Measurements from ENCODE around the gene MMADHC. TPM values are rescaled to one million over a fixed set of nuclear protein-coding genes. Genes with fewer than 3 reads are reported as not detected.
A peak's percentile ranks its signal among the peaks of the same experiment; 100 is the strongest.

The MMADHC gene
- polyA plus RNA-seq, 2 of the 4 experiments (the other 2 are of a cell fraction) = 103 to 180 TPM

GRCh38 chr2:149597668-149598326, 10.2 kb upstream of the MMADHC start (continued):
- TF ChIP-seq NPAS2 (CRISPR knock-in tag; IDR thresholded peaks at IDR 0.05; ENCODE audit: borderline replicate concordance) = no peak

- no peak for FAIRE-seq
- peak in 1 of 2 experiments; percentile 35; a peak in 3 of 6 replicates for ATAC-seq
- no peak for DNase-seq (ENCODE audit: low read depth in 1 of 2, low spot score in 1 of 2)
- H3K9me3 ChIP-seq = peaks cover 18% of the 10 kb centered on the region
- ChIA-PET POLR2A (no interaction called here), CTCF (interaction anchor here (0.6 to 11.8 kb wide), 21 partner anchors 8 to 1651 kb away, joined by 3 to 96 read pairs (median 4); no protein-coding TSS in a partner anchor)
- H3K27ac ChIP-seq = peak overlapping the region; percentile 59 to 62
- H3K4me1 ChIP-seq = peaks cover 41% of the 10 kb centered on the region
- peak overlapping the region; percentile 77 for H3K4me2 ChIP-seq
- no peak overlapping the region for H3K4me3 ChIP-seq
- 36% methylated on average over 7 of the region's 7 CpGs for WGBS (ENCODE audit: missing lambda C conversion rate)
- no peak for TF ChIP-seq HOXA7 (CRISPR knock-in tag; IDR thresholded peaks at IDR 0.05)
- TF ChIP-seq HMGXB4 (CRISPR knock-in tag; IDR thresholded peaks at IDR 0.05; ENCODE audit: borderline replicate concordance) = no peak
- TF ChIP-seq CBX2 (IDR thresholded peaks at IDR 0.05; ENCODE audit: borderline replicate concordance, low read depth) = no peak
- no peak for TF ChIP-seq REST (IDR thresholded peaks at IDR 0.05)
- no peak for TF ChIP-seq HES2 (IDR thresholded peaks at IDR 0.05)
- no peak for TF ChIP-seq SREBF2 (IDR thresholded peaks at IDR 0.05)
- no peak for TF ChIP-seq HDAC2 (IDR thresholded peaks at IDR 0.05)
These were observed 9.6 kb upstream of the MMADHC start for GRCh38 chr2:149597050-149597667.

GRCh38 chr2:149596471-149596870, 8.9 kb upstream of the MMADHC start:
- Histone ChIP-seq H3K4me1 (peaks cover 41% of the 10 kb centered on the region), H3K4me2 (peak overlapping the region; percentile 77; the same call in 1 of the 3 replicates), H3K4me3 (no peak overlapping the region), H3K27ac (no peak overlapping the region), H3K9me3 (peaks cover 14% of the 10 kb centered on the region)
- FAIRE-seq = no peak
- POLR2A ChIA-PET = no interaction called here
- TF ChIP-seq NFE2L2 (conservative IDR thresholded peaks at IDR 0.05; ENCODE audit: low read length) = no peak
- WGBS (ENCODE audit: missing lambda C conversion rate) = 78% methylated on average over 7 of the region's 7 CpGs
- CTCF ChIA-PET = interaction anchor here (0.6 to 11.8 kb wide), 17 partner anchors 11 to 1813 kb away, joined by 3 to 96 read pairs (median 4); partner anchors contain the start of gene RIF1
- no peak for DNase-seq (ENCODE audit: low read depth in 1 of 2, low spot score in 1 of 2)
- no peak for ATAC-seq

GRCh38 chr2:149595056-149595963, 7.7 kb upstream of the MMADHC start:
- ChIA-PET CTCF (interaction anchor here (0.6 to 11.8 kb wide), 24 partner anchors 9 to 1815 kb away, joined by 3 to 96 read pairs (median 3); partner anchors contain the start of gene RIF1), POLR2A (interaction anchor here (0.6 to 1.0 kb wide), 2 partner anchors 309 to 881 kb away, joined by 3 to 5 read pairs; no protein-coding TSS in a partner anchor)
- H3K27ac ChIP-seq = peak overlapping the region; percentile 26 to 67; a peak in 5 of 6 replicates
- no peak overlapping the region for H3K4me3 ChIP-seq
- H3K9me3 ChIP-seq = peaks cover 2% of the 10 kb centered on the region; the same call in 2 of the 3 replicates
- peak in 1 of 2 experiments; percentile 29 for DNase-seq (ENCODE audit: low read depth in 1 of 2, low spot score in 1 of 2)
- FAIRE-seq = no peak
- peak; percentile 68 to 78 for TF ChIP-seq RAD21 (conservative IDR thresholded peaks at IDR 0.05 in 1 of 2, IDR thresholded peaks at IDR 0.05 in 1 of 2)
- peak; percentile 65 for TF ChIP-seq SMC3 (IDR thresholded peaks at IDR 0.05)
- peak; percentile 72 for TF ChIP-seq CTCF (IDR thresholded peaks at IDR 0.05)
- TF ChIP-seq KDM5A (IDR thresholded peaks at IDR 0.05) = no peak
- peaks cover 41% of the 10 kb centered on the region for H3K4me1 ChIP-seq
- 5% methylated on average over 1 of the region's 1 CpG for WGBS (ENCODE audit: missing lambda C conversion rate)
- ATAC-seq = peak; percentile 46 to 62; a peak in 3 of 6 replicates
- peak overlapping the region; percentile 61 for H3K4me2 ChIP-seq
